NB4 (cell line): ENCODE measurements around the gene ERVW-1.

Experiments used
- DNase-seq: peaks from one replicate; pipeline ENCODE4 v3.0.0; 2010; ENCODE audit warnings: low read depth
- H3K4me3 ChIP-seq: one replicate; pipeline ENCODE4 v1.5.1; 2011; ENCODE audit warnings: mild to moderate bottlenecking, low read depth, low read length, moderate library complexity
- MYC ChIP-seq: IDR thresholded peaks from 2 replicates; pipeline ENCODE4 v1.6.1; 2011; ENCODE audit warnings: low read depth, low read length
- POLR2A ChIP-seq: IDR thresholded peaks from 2 replicates; pipeline ENCODE4 v1.6.1; 2011; ENCODE audit warnings: mild to moderate bottlenecking; ENCODE audit not compliant: insufficient read length; ENCODE audit errors: extremely low read depth
- TF ChIP-seq, protein P1 (sequence below): IDR thresholded peaks from one replicate; pipeline ENCODE4 v1.5.1; 2012; ENCODE audit warnings: low read depth, low read length
- TF ChIP-seq, protein P2 (sequence below): IDR thresholded peaks from 2 replicates; pipeline ENCODE4 v1.6.1; 2011; ENCODE audit warnings: low read depth, low read length

ERVW-1 gene

DNA sequence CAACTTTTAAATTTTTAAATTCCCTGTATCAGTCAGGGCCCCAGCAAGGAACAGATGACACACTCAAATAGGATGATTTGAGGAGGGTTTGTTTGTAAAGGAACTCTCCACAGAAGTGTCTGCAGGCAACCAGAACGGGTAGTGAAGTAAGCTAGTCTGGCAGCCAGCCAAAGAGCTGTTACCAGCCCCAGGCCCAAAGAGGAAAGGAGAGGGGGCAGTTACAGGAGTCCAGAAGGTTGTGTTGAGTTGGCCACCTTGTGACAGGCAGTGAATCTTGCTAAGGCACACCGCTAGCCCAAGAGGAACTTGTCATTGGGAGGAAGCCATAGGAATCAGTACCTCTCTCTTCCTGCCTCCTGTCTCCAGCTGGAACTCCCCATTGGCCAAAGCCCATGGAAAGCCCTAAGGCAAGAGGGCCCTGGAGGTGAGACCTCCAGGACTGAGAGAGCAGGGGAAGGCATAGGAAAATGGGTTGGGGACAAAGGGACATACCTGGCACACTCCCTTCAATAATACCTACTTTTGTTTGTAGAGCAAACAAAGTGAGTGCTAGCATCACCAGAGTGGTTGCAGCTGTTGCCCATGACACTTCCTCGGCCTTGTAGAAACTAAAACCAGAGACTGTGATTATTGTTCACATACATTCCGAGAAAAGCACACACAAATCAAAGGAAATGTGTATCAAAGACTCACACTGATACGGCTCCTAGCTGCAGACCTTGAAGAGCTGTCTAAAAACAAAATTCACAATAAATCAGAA is 55.9 kb downstream of the ERVW-1 start:
- H3K4me3 ChIP-seq: no peak overlapping the region
- TF ChIP-seq, protein P1, sequence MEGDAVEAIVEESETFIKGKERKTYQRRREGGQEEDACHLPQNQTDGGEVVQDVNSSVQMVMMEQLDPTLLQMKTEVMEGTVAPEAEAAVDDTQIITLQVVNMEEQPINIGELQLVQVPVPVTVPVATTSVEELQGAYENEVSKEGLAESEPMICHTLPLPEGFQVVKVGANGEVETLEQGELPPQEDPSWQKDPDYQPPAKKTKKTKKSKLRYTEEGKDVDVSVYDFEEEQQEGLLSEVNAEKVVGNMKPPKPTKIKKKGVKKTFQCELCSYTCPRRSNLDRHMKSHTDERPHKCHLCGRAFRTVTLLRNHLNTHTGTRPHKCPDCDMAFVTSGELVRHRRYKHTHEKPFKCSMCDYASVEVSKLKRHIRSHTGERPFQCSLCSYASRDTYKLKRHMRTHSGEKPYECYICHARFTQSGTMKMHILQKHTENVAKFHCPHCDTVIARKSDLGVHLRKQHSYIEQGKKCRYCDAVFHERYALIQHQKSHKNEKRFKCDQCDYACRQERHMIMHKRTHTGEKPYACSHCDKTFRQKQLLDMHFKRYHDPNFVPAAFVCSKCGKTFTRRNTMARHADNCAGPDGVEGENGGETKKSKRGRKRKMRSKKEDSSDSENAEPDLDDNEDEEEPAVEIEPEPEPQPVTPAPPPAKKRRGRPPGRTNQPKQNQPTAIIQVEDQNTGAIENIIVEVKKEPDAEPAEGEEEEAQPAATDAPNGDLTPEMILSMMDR: no peak
- TF ChIP-seq POLR2A: no peak
- no peak for TF ChIP-seq MYC
- TF ChIP-seq, protein P2, sequence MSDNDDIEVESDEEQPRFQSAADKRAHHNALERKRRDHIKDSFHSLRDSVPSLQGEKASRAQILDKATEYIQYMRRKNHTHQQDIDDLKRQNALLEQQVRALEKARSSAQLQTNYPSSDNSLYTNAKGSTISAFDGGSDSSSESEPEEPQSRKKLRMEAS: no peak
- peak; percentile 41 for DNase-seq
